GOT3 (cell line): Measurements from ENCODE around the gene ACAN.

ENCODE experiments used
- DNase-seq: peaks from one replicate; lab custom pipeline; 2025; ENCODE audit warnings: mixed read lengths; lab: John Stamatoyannopoulos, UW

The ACAN gene

DNA sequence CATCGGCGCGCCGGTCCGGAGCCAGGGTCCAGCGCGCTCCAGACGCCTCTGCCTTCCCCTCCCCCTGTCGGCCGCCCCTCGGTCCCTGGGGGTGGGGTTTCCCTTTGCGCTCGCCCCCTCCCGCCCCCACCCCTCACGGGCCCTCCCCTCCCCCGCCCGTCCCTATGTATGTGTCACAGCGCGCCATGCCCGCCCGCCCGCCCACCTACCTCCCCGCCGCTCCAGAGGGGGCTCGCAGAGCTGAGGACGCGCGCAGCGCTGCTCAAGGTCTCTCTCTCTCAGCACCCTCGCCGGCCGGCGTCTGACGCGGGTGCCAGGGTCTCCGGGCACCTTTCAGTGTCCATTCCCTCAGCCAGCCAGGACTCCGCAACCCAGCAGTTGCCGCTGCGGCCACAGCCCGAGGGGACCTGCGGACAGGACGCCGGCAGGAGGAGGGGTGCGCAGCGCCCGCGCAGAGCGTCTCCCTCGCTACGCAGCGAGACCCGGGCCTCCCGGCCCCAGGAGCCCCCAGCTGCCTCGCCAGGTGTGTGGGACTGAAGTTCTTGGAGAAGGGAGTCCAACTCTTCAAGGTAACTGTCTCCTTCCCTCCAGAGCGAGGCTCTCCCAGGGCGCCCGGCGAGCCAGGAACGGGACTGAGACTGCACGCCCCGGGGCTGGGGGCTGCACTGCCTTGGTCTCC is at the start of gene ACAN:
TSS of gene ACAN (plus strand) at position 196 of the 679 bp plus-strand sequence. CDS start 32,771 bp downstream, outside the sequence.
- DNase-seq = no peak

GRCh38 chr15:88756521-88756920 is 46.7 kb upstream of the ACAN start:
- DNase-seq = no peak

GRCh38 chr15:88756921-88757320 is 46.3 kb upstream of the ACAN start:
- DNase-seq = no peak

- DNase-seq = no peak
Observed at GRCh38 chr15:88759872-88760271, 43.4 kb upstream of the ACAN start.

DNA sequence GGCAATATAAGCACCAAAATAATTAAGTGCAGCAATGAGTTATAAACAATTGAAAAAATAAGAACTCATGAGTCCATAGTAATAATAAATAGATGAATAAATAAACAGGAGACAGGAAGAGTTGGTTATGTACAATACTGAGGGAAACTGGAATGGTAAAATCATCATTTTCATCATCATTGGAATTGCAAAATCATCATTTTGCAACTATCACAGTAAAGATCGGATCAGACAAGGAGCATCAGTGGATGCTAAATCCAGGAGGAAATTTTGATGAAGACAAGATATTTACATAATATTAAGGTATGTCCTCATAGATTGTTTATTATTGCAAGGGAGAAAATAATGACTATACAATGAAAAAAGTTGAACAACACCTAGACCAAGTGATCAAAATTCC is 38.8 kb upstream of the ACAN start:
- no peak for DNase-seq

- no peak for DNase-seq
Observed at GRCh38 chr15:88765212-88765611, 38.0 kb upstream of the ACAN start.

DNA sequence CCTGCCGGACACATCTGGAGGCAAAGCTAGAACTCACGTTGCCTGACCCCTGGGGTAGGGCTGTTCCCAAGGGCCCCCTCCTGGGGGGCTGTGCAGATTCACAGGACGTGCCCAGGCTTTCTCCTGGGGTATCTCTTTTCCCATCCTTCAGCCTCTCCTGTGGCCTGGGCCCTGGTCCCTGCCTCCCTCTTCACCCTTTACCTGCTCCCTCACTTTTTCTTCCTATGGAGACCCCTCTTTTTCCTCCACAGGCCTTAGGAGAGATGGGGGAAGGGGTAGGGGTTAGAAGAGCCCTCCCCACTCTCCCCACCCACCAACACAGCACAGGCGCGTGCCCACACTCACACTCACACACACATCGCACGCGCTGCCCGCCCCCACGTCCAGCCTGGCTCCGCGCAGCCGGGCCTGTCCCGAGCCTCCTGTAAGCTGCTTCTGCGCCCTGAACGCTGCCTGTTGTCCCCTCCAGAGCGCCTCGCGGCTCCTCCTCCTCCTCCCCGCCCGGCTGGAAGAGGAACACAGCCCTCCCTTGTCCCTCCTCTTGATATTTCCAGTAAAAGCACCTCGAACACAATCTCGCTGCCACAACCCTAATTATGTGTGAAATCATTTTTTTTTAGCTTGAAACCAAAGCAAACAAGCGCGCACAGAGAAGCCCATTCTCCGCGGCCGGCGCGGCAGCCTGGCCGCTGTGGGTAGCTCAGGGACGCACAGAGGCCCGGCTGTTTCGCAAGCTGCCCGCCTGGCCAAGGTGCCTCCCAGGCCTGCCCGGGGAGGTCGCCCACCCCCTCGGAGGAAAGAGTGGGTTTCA is 33.9 kb upstream of the ACAN start:
- no peak for DNase-seq

GRCh38 chr15:88775776-88776175 is 27.5 kb upstream of the ACAN start:
- DNase-seq = no peak

DNA sequence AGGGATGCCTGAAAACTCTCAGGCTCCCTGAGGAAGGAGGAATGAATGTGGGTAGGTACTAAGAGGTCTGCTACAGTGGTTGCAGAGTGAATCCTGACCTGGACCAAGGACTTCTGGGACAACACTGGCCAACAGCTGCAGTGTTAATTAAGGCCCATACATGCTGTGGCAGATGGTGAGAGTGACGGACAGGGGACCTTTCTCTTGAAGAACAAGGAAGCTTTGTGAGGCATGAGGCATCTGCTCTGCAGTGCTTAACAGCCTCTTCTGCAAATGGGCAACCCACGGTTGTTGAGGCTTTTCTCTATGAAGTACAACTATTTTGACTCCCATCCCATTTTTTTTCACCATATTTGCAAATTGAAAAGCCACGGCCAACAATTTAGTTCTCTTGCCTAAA is 26.6 kb upstream of the ACAN start:
- no peak for DNase-seq

- DNase-seq = no peak
Observed at GRCh38 chr15:88779944-88780343, 23.3 kb upstream of the ACAN start.

DNA sequence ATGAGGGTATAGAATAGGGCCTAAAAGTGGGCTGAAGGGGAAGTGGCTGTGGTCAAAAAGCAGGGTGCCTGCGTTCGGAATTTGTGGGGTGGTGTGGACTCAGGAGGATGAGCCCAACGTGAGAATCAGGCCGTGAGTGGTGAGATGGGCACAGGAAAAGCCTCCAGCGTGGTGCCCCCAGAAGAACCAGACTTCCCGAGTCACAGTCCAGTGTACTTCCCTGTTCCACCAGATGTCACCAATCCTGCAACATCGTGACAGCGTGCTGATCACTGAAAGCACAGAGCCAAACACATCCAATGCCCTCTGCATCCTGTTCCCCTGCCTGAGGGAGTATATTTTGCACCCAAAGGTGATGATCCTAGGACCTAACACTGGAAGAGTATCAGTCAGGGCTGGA is 20.8 kb upstream of the ACAN start:
- DNase-seq = no peak

GRCh38 chr15:88785217-88785616 is 18.0 kb upstream of the ACAN start:
- DNase-seq = no peak

DNA sequence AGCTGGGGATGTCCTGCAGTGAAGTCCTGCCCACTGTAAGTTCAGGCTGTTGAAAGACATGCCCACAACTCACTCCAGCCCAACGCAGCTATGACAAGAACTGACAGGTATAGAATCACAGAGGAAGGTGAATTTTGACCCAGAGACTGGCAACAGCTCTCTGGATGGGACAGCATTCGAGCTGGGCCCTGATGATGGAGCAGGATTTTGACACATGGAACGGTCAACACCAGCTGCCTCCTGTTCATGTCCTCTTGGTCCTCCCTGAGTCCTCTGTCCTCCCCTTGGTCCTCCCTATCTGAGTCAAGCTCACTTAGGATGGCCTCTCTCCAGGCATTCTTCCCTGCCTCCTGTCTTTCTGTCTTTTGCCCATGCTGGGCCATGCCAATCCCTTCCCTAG is 15.2 kb upstream of the ACAN start:
- DNase-seq = no peak

- no peak for DNase-seq
Observed at GRCh38 chr15:88788816-88789215, 14.4 kb upstream of the ACAN start.

- DNase-seq = no peak
Observed at GRCh38 chr15:88790486-88790885, 12.8 kb upstream of the ACAN start.

DNA sequence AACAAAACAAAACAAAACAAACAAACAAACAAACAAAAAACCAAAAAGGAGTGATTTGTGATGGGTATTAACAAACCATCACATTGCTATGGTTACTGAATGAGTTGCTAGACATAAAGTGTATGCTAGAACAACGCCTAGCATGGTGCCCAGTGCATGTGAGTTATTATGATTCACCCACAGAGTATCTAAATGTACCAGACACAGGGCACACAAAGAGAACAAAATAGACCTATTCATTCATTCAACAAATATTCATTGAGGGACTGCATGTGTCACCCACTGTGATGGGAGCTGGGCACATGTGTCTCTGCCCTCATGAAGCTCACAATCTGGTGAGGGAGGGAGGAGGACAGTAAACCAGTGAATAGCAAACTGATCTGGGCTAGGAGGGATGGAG is 11.6 kb upstream of the ACAN start:
- no peak for DNase-seq

- no peak for DNase-seq
Observed at GRCh38 chr15:88792342-88793282, 10.6 kb upstream of the ACAN start.

- no peak for DNase-seq
Observed at GRCh38 chr15:88794001-88794400, 9.2 kb upstream of the ACAN start.

DNA sequence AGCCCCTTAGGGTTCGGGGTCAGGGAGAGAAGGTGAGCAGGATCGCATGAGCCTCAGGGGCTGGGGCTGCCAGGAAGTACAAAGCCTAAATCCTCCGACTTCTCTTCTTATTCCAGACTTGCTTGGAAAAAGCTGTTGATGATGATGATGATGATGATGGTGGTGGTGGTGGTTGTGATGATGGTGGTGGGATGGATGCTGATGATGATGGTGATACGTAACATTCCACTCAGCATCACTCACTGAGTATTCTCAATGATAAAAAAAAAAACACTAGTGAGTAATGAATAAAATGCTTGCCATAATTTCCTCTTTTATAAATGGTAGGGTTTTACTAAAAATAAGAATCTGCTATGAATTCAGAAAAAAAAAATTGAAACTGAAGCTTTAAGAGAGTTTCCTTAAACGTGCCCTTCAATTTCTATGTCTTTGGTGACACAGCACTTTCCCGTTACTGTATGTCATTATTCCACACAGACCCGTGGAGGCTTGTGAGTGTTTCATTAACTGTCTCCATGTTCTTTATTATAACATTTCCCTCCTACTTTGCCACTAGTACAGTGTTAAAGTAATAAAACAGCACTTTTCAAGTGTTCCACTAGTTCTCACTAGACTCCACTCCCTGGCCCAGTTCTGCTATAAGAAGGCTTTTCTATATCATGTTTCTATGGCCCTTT is 5.4 kb upstream of the ACAN start:
- DNase-seq = no peak

DNA sequence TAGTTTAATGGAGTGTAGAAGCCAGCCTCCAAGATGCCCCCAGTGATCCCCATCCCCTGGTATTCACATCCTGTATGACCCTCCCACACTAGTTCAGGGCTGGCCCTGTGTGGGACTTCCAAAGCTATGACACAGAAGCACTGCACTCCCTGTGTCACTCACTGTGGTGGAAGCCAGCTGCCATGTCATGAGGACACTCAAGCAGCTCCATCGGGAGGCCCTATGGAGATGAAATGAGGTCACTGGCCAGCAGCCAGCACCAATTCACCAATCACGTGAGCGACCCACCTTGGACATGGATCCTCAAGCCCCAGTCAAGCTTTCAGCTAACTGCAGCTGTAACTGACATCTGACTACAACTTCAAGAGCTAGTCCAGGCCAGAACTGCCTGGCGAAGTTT is 3.9 kb upstream of the ACAN start:
- no peak for DNase-seq

DNA sequence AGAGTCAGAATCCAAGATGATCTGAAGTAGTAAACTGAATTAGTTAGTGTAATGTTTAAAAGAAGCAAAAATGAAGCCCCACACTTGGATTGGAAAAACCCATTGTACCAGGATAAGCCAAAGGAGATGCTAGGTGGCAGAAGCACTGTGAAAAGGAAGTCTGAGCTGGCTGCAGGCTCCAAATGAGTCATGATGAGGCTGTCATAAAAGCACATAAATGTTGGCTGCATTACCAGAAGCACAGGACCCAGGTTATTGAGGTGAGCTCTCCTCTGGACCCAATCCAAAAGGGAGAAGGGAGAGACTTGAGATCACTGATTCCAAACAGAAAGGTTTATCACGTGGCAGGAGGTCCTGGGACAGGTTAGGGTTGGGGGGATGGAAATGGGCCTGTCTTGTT is 3.2 kb upstream of the ACAN start:
- DNase-seq = no peak

DNA sequence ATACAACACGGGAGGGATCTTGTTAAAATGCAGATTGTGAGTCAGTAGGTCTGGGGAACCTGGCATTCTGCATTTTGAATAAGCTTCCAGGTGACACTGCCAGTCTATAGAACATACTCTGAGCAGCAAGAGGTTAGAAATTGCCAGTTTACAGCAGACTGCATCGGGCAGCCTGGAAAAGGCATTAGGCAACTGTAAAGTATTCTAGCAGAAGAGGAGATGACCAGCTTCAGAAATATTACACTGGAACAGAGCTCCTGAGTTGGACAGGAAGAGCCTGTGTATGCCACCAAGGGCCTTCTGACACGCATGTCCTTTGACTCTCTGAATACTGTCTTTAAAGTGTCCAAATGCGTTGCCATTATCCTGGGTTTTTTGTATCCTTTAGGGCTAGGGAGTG is 2.5 kb upstream of the ACAN start:
- no peak for DNase-seq
